ENCODE data around the gene TMEM163.

TMEM163 gene

DNA sequence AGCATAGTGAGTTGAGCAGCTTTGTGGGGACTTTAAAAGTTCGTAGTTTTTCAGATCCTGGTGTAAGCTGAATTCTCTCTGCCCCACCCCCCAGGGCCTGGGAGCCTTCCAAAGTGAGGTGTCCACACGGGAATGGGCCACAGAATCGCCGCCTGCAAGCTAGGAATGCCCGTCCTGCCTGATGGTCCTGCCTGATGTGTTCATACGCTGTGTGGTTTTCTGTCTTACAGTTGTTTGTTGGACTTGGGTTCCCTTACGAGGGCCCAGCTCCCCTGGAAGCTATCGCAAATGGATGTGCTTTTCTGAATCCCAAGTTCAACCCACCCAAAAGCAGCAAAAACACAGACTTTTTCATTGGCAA lies 306.2 kb downstream of the TMEM163 start:
- no peak for DNase-seq (ENCODE audit: low read depth)
- TF ChIP-seq MYC (IDR thresholded peaks at IDR 0.05; ENCODE audit: low read depth, low read length) (no peak), CTCF (IDR thresholded peaks at IDR 0.05; ENCODE audit: low read depth, low read length) (no peak), POLR2A (IDR thresholded peaks at IDR 0.05; ENCODE audit: extremely low read depth, insufficient read length) (no peak)
- H3K4me3 ChIP-seq (ENCODE audit: low read depth, low read length), result no peak overlapping the region

DNA sequence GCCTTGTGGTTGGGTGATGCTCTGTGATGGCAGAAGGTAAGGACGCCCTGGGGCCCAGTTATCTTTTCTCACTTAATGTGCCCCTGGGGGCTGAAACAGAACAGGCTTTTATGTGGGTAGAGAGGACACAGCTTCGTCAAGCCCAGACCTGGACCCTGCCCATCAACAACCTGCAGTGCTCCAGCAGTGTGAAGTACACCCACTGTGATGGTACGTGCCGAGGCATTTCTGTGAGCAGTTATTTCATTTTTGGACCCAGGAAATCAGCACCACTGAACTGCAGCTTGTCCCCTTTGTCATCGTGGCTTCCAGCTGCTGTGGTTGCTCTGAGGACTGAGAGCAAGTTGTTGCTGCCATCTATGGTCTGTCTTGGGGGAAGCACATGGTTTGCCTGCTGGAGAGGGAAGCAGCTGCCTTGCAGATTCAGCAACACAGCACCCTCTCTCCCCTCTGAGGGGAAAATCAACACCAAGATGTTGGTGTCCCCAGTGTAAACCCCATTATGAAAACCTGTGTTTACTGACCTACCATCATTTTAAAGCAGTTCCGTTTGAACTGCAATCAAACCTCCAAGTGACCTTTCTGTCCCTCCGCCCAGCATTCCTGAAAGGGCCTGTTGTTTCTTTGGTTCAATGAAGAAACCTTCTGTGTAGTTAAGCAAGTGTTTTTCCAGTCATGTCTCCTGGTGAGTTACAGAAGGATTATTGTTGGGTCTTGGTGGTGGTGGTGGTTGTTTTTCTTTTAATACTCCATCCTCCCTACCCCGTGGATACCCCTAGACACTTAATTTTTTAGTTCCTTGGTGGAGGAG lies 306.8 kb downstream of the TMEM163 start:
- DNase-seq (ENCODE audit: low read depth), result peak; percentile 87
- H3K4me3 ChIP-seq (ENCODE audit: low read depth, low read length), result no peak overlapping the region

DNA sequence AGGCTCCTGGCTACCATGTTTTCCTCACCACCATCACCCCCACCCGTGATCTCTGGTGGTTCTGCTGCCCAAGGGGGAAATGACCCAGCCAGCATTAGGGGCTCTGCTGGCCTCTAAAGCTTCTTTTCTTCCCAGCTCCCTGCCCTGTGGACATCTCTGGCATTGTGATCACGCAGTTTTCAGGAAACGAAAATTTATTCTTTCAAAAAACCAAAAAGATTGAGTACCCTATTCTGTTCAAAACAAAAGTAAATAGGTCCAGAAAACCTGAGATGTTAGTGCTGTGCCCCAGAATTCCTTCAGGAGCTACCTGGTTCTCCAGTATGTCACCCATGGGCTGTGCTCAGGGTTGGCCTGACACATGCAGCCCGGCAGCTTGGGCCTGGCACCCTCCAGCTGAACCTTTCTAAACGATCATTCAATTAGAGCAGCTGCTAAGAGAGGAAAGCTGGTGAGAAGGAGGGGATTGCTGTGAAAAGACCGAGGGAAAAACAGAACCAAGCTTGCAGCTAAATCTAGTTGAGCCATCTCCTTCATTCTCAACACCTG lies 307.4 kb downstream of the TMEM163 start:
- no peak overlapping the region for H3K4me3 ChIP-seq (ENCODE audit: low read depth, low read length)

More for the DNA sequence above, 306.8 kb downstream of the TMEM163 start:
- TF ChIP-seq CTCF (IDR thresholded peaks at IDR 0.05; ENCODE audit: low read depth, low read length), result peak; percentile 78
- peak; percentile 90 for TF ChIP-seq MYC (IDR thresholded peaks at IDR 0.05; ENCODE audit: low read depth, low read length)
- TF ChIP-seq, protein P1, sequence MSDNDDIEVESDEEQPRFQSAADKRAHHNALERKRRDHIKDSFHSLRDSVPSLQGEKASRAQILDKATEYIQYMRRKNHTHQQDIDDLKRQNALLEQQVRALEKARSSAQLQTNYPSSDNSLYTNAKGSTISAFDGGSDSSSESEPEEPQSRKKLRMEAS (IDR thresholded peaks at IDR 0.05; ENCODE audit: low read depth, low read length), result peak; percentile 99
- no peak for TF ChIP-seq POLR2A (IDR thresholded peaks at IDR 0.05; ENCODE audit: extremely low read depth, insufficient read length)

DNA sequence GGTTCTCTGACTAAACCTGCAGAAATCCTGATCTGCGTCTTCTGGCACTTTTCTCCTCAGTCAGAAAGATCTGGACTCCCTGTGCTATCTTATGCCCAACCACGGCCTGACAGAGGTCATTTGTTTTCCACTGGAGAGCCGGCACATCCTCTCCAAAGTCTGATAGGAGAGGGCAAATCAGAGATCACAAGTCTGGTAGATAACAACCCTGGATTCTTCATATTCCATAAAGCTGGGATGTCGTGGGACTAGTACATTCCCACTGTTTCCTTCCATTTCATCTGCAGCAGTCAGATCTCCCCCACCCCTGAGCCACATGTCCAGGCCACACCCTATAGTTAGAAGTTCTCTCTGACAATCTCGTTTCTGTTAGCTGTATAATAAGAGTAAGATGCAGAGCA lies 308.0 kb downstream of the TMEM163 start:
- TF ChIP-seq, protein P1 (IDR thresholded peaks at IDR 0.05; ENCODE audit: low read depth, low read length), result no peak
- TF ChIP-seq POLR2A (IDR thresholded peaks at IDR 0.05; ENCODE audit: extremely low read depth, insufficient read length) (no peak), CTCF (IDR thresholded peaks at IDR 0.05; ENCODE audit: low read depth, low read length) (no peak), MYC (IDR thresholded peaks at IDR 0.05; ENCODE audit: low read depth, low read length) (no peak)
- DNase-seq (ENCODE audit: low read depth), result no peak
- H3K4me3 ChIP-seq (ENCODE audit: low read depth, low read length), result no peak overlapping the region

More for the DNA sequence above, 307.4 kb downstream of the TMEM163 start:
- no peak for DNase-seq (ENCODE audit: low read depth)
- TF ChIP-seq POLR2A (IDR thresholded peaks at IDR 0.05; ENCODE audit: extremely low read depth, insufficient read length), result no peak

DNA sequence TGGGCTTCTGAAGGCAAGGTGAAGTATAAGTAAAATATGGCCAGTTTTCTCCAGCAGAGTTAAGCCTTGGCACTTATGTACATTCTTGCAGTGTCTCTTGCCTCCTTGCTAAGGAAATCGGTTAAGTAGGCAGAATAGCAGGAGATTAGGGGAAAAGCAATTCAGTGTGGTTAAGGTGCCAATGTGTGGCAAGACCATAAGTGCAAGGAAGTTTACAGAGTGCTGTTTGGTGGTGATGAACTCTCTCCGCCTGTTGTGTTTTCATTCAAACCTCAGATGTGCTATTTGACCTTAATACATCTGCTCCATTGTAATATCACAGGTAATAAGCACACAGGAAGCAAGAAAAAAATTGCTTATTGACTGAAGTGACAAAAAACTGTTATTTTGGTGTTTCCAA lies 308.8 kb downstream of the TMEM163 start:
- DNase-seq (ENCODE audit: low read depth), result no peak
- no peak overlapping the region for H3K4me3 ChIP-seq (ENCODE audit: low read depth, low read length)
- TF ChIP-seq CTCF (IDR thresholded peaks at IDR 0.05; ENCODE audit: low read depth, low read length) (no peak), MYC (IDR thresholded peaks at IDR 0.05; ENCODE audit: low read depth, low read length) (no peak), POLR2A (IDR thresholded peaks at IDR 0.05; ENCODE audit: extremely low read depth, insufficient read length) (no peak)
- TF ChIP-seq, protein P1 (IDR thresholded peaks at IDR 0.05; ENCODE audit: low read depth, low read length), result no peak

DNA sequence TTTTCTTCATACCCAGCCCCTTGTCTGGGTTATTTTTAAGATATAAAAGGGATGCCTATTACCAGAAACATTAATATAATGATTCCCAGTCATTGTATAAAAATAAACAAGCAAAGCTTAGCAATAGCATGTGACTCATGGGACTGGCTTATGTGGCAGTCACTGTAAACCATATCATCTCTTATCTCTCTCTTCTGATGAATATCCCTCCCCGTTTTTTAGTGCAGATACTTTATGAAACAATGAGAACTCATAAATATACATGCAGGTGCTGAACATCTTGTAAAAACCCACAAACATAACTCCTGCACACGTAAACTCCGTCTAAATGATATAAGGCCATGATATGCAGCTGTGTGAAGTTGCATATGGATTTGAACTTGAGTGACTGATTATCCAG lies 310.0 kb downstream of the TMEM163 start:
- no peak overlapping the region for H3K4me3 ChIP-seq (ENCODE audit: low read depth, low read length)
- DNase-seq (ENCODE audit: low read depth), result no peak
- TF ChIP-seq, protein P1 (IDR thresholded peaks at IDR 0.05; ENCODE audit: low read depth, low read length), result no peak
- no peak for TF ChIP-seq CTCF (IDR thresholded peaks at IDR 0.05; ENCODE audit: low read depth, low read length)
- TF ChIP-seq MYC (IDR thresholded peaks at IDR 0.05; ENCODE audit: low read depth, low read length), result no peak
- no peak for TF ChIP-seq POLR2A (IDR thresholded peaks at IDR 0.05; ENCODE audit: extremely low read depth, insufficient read length)

Measured in NB4 (cell line).